Lung (tissue), 12 donors: Measurements from ENCODE around the gene ZNF319. TPM values are rescaled to one million over a fixed set of nuclear protein-coding genes. Genes with fewer than 3 reads are reported as not detected.
A peak's percentile ranks its signal among the peaks of the same experiment; 100 is the strongest.

Source experiments
- ATAC-seq: fragments of 200-7000 bp; cut with Tn5 transposase; one replicate; pipeline ENCODE4 v1.9.1; 2020; ENCODE audit warnings: moderate number of reproducible peaks; ENCODE audit not compliant: insufficient read depth, low FRiP score
- DNase-seq, 3 donors: peaks; one replicate each; pipeline ENCODE4 v3.0.0-alpha.2; 2013 to 2017
- H3K27ac ChIP-seq, 2 donors: one replicate each; pipeline ENCODE4 v1.5.1; 2013; ENCODE audit warnings: mild to moderate bottlenecking in 2 of 2, moderate library complexity in 2 of 2, control low read depth in 1 of 2, inconsistent platforms in 1 of 2, low read depth in 1 of 2, low read length in 1 of 2
- H3K27me3 ChIP-seq, 3 donors: one replicate each; pipeline ENCODE4 v1.5.1; 2013; ENCODE audit warnings: low read length in 2 of 3; ENCODE audit not compliant: control insufficient read depth in 3 of 3, insufficient read depth in 3 of 3
- H3K36me3 ChIP-seq, 4 donors: one replicate each; pipeline ENCODE4 v1.5.1; 2013; ENCODE audit warnings: low read length in 4 of 4, mild to moderate bottlenecking in 1 of 4, moderate library complexity in 1 of 4; ENCODE audit not compliant: control insufficient read depth in 4 of 4, insufficient read depth in 4 of 4
- H3K4me1 ChIP-seq, 5 donors: one replicate each; pipeline ENCODE4 v1.5.1; 2013; ENCODE audit warnings: low read length in 5 of 5, mild to moderate bottlenecking in 2 of 5, moderate library complexity in 1 of 5; ENCODE audit not compliant: control insufficient read depth in 5 of 5, insufficient read depth in 5 of 5
- H3K4me3 ChIP-seq: one replicate; pipeline ENCODE4 v1.5.1; 2013; ENCODE audit warnings: mild to moderate bottlenecking, control low read depth, moderate library complexity
- H3K9ac ChIP-seq, 2 donors: one replicate each; pipeline ENCODE4 v1.5.1; 2013; ENCODE audit warnings: low read length in 2 of 2, control low read depth in 1 of 2; ENCODE audit not compliant: insufficient read depth in 1 of 2
- H3K9me3 ChIP-seq, 4 donors: one replicate each; pipeline ENCODE4 v1.5.1; 2013; ENCODE audit warnings: low read length in 3 of 4, mild to moderate bottlenecking in 1 of 4, moderate library complexity in 1 of 4; ENCODE audit not compliant: control insufficient read depth in 4 of 4, insufficient read depth in 3 of 4
- WGBS, 2 donors: extraction: QIAGEN DNeasy Blood & Tissue Kit; methylation state at CpG; one replicate each; pipeline ENCODE4 v1.1.7; 2013; 5-methylcytosine and 5-hydroxymethylcytosine counted together
- polyA plus RNA-seq, 2 donors: library from polyadenylated mRNA; stranded (reverse); fragments of 200-250 nt; gene quantifications; one replicate each; pipeline ENCODE4 v1.2.1, GENCODE V29; 2013
- total RNA-seq, 2 donors: library from RNA; depleted of rRNA in 1 of 2; stranded (reverse); fragments of >200 nt in 1 of 2; gene quantifications; one replicate each; pipeline ENCODE4 v1.2.1, GENCODE V29; 2014 to 2021
- TF ChIP-seq, protein P1 (sequence below): IDR thresholded peaks from 2 replicates; pipeline ENCODE4 v1.5.1; 2012; ENCODE audit warnings: mild to moderate bottlenecking; ENCODE audit errors: control extremely low read depth, extremely low read depth
- donor health status: control.
- donor health status: control.
- donor health status: Bipolar disorder and iron deficiency.
- donor health status: healthy.
- donor health status: DM: yes; HTN: yes; CAD: no.

The ZNF319 gene
- total and polyA plus RNA-seq, 4 donors: 6.0 to 15.3 (median 9.6) TPM

DNA sequence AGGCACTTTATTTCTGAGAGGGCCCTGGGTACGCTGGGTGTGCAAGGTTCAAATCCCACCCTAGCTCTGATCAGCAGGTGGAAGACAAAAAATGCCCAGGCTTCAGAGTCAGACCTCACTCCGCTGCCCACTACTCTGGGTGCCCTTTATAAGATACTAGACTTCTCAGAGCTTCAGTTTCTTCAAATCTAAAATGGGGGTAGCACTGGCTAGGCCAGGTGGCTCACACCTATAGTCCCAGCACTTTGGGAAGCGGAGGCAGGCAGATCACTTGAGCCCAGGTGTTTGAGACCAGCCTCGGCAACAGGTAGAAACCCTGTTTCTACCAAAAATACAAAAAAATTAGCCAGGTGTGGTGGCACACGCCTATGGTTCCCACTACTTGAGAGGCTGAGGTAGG lies 2.5 kb upstream of the ZNF319 start:
- no peak overlapping the region for H3K4me3 ChIP-seq
- TF ChIP-seq, protein P1, sequence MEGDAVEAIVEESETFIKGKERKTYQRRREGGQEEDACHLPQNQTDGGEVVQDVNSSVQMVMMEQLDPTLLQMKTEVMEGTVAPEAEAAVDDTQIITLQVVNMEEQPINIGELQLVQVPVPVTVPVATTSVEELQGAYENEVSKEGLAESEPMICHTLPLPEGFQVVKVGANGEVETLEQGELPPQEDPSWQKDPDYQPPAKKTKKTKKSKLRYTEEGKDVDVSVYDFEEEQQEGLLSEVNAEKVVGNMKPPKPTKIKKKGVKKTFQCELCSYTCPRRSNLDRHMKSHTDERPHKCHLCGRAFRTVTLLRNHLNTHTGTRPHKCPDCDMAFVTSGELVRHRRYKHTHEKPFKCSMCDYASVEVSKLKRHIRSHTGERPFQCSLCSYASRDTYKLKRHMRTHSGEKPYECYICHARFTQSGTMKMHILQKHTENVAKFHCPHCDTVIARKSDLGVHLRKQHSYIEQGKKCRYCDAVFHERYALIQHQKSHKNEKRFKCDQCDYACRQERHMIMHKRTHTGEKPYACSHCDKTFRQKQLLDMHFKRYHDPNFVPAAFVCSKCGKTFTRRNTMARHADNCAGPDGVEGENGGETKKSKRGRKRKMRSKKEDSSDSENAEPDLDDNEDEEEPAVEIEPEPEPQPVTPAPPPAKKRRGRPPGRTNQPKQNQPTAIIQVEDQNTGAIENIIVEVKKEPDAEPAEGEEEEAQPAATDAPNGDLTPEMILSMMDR: no peak
- no peaks in the 10 kb centered on the region for H3K27me3 ChIP-seq
- peaks cover 0 to 17% (median 10%) of the 10 kb centered on the region in 5 donors for H3K4me1 ChIP-seq
- WGBS, 2 donors: 95 to 98% methylated on average over 5 of the region's 5 CpGs
- no peak for ATAC-seq
- H3K9ac ChIP-seq: no peak overlapping the region
- H3K27ac ChIP-seq: no peak overlapping the region
- H3K36me3 ChIP-seq: peaks cover 0 to 6% (median 2%) of the 10 kb centered on the region in 4 donors
- DNase-seq: no peak
- no peaks in the 10 kb centered on the region for H3K9me3 ChIP-seq

GRCh38 chr16:58002416-58002800 lies 1.9 kb upstream of the ZNF319 start:
- Histone ChIP-seq H3K4me1 (peaks cover 0 to 18% (median 10%) of the 10 kb centered on the region in 5 donors), H3K9ac (no peak overlapping the region), H3K36me3 (peaks cover 1 to 12% (median 4%) of the 10 kb centered on the region in 4 donors), H3K27me3 (no peaks in the 10 kb centered on the region), H3K9me3 (no peaks in the 10 kb centered on the region), H3K4me3 (no peak overlapping the region), H3K27ac (peak overlapping the region in 1 of 2 donors; percentile 18)
- WGBS, 2 donors: 83 to 94% methylated on average over 9 of the region's 9 CpGs
- ATAC-seq (no peak), DNase-seq (no peak)
- TF ChIP-seq, protein P1: no peak

- TF ChIP-seq, protein P1: no peak
- peaks cover 4 to 17% (median 7%) of the 10 kb centered on the region in 4 donors for H3K36me3 ChIP-seq
- WGBS, 2 donors: 34 to 44% methylated on average over 10 of the region's 10 CpGs
- no peaks in the 10 kb centered on the region for H3K27me3 ChIP-seq
- ATAC-seq: no peak
- no peaks in the 10 kb centered on the region for H3K9me3 ChIP-seq
- peak overlapping the region; percentile 28 to 82 for H3K27ac ChIP-seq
- peaks cover 0 to 18% (median 10%) of the 10 kb centered on the region in 5 donors for H3K4me1 ChIP-seq
- no peak overlapping the region for H3K9ac ChIP-seq
- peak overlapping the region; percentile 87 for H3K4me3 ChIP-seq
- DNase-seq: no peak
These were observed 1.4 kb upstream of the ZNF319 start for GRCh38 chr16:58001781-58002415.
